ENCODE data around the gene SPAG6.

DNA sequence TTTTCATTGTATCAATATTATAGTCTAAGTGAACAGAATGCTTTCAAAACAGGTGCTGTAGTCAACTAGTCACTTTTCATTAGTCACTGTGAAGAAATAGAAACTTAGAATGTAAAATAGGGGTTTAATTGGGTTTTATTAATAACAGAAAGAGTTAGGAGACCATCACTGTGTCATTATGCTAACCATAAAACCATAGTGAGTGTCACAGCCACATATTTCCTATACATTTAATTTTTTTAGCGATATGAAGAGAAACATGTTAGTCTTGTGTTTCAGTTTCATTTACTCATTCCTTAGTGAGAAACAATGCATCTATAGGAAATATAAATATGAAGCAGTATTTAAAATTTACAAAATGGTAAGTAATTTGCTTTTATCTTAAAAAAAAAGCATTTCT is 22.2 kb downstream of the SPAG6 start:
- TF ChIP-seq CTCF (IDR thresholded peaks at IDR 0.05), result no peak
- TF ChIP-seq EP300 (IDR thresholded peaks at IDR 0.05), result no peak
- no peak for TF ChIP-seq POLR2AphosphoS5 (IDR thresholded peaks at IDR 0.05)
